ENCODE measurements around the gene ZCCHC4.

Gene ZCCHC4, protein sequence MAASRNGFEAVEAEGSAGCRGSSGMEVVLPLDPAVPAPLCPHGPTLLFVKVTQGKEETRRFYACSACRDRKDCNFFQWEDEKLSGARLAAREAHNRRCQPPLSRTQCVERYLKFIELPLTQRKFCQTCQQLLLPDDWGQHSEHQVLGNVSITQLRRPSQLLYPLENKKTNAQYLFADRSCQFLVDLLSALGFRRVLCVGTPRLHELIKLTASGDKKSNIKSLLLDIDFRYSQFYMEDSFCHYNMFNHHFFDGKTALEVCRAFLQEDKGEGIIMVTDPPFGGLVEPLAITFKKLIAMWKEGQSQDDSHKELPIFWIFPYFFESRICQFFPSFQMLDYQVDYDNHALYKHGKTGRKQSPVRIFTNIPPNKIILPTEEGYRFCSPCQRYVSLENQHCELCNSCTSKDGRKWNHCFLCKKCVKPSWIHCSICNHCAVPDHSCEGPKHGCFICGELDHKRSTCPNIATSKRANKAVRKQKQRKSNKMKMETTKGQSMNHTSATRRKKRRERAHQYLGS

DNA sequence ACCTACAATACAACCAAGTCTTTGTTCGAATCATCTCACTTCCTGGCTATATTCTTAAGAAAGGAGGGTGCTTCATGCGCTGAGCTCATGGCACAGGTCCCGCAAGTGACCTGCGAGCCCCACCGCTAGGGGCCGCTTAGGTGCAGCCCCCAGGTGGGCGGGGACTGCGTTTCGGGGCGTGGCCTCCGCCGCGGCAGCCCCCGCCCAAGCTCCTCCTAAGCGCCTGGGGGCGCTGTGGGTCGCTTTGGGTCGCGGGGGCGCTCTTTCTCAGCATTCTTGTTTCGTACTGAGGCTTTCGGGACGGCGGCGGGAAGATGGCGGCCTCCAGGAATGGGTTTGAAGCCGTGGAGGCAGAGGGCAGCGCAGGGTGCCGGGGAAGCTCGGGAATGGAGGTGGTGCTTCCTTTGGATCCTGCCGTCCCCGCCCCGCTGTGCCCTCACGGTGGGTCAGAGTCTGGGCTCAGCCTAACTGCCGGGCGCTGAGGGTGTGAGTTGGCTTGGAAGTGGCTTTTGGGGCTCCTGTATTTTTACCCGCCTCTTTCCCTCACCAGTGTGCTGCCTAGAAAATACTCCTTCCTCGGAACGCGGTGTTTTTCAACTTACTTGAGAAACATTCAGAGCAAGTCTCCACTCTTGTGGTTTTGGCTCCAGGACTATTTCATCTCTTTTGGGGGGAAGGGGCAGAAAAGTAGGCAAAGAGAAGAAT lies at the start of gene ZCCHC4:
ZCCHC4 (plus strand) TSS at position 279 of the 705 bp plus-strand sequence; CDS start at position 315, 36 bp downstream.
- TF ChIP-seq, protein P1, sequence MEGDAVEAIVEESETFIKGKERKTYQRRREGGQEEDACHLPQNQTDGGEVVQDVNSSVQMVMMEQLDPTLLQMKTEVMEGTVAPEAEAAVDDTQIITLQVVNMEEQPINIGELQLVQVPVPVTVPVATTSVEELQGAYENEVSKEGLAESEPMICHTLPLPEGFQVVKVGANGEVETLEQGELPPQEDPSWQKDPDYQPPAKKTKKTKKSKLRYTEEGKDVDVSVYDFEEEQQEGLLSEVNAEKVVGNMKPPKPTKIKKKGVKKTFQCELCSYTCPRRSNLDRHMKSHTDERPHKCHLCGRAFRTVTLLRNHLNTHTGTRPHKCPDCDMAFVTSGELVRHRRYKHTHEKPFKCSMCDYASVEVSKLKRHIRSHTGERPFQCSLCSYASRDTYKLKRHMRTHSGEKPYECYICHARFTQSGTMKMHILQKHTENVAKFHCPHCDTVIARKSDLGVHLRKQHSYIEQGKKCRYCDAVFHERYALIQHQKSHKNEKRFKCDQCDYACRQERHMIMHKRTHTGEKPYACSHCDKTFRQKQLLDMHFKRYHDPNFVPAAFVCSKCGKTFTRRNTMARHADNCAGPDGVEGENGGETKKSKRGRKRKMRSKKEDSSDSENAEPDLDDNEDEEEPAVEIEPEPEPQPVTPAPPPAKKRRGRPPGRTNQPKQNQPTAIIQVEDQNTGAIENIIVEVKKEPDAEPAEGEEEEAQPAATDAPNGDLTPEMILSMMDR (IDR thresholded peaks at IDR 0.05; ENCODE audit: poor library complexity, severe bottlenecking): peak; percentile 99
- H3K9me3 ChIP-seq (ENCODE audit: severe bottlenecking): no peaks in the 10 kb centered on the region
- no peaks in the 10 kb centered on the region for H3K27me3 ChIP-seq (ENCODE audit: insufficient read depth, poor library complexity, severe bottlenecking)
- H3K4me3 ChIP-seq (ENCODE audit: severe bottlenecking): peak within 1 kb of the TSS; percentile 79
- peak within 1 kb of the TSS; percentile 27 for H3K27ac ChIP-seq (ENCODE audit: poor library complexity, severe bottlenecking)
- ATAC-seq (ENCODE audit: low read depth) (peak; percentile 91), DNase-seq (ENCODE audit: low spot score) (peak; percentile 78)
- peaks cover 3% of the 10 kb centered on the region for H3K4me1 ChIP-seq (ENCODE audit: insufficient read depth, poor library complexity, severe bottlenecking)
- peaks cover 23% of the 10 kb centered on the region for H3K36me3 ChIP-seq (ENCODE audit: low read depth)

DNA sequence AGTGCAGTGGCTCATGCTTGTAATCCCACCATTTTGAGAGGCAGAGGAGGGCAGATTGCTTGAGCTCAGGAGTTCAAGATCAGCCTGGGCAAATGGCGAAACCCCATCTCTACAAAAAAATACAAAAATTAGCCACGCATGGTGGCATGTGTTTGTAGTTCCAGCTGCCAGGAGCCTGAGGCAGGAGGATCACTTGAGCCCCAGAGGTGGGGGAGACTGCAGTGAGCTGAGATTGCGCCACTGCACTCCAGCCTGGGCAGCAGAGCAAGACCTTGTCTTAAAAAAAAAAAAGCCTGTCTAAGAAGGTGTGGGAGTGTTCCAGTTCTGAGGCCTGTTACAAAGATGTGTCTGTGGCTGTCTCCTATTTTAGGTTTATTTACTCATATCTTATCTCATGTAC lies 40.7 kb upstream of the ZCCHC4 start:
- no peak overlapping the region for H3K27ac ChIP-seq (ENCODE audit: poor library complexity, severe bottlenecking)
- no peaks in the 10 kb centered on the region for H3K27me3 ChIP-seq (ENCODE audit: insufficient read depth, poor library complexity, severe bottlenecking)
- DNase-seq (ENCODE audit: low spot score) (no peak), ATAC-seq (ENCODE audit: low read depth) (no peak)
- no peak overlapping the region for H3K4me3 ChIP-seq (ENCODE audit: severe bottlenecking)
- TF ChIP-seq, protein P1 (IDR thresholded peaks at IDR 0.05; ENCODE audit: poor library complexity, severe bottlenecking): no peak
- H3K9me3 ChIP-seq (ENCODE audit: severe bottlenecking): no peaks in the 10 kb centered on the region
- H3K36me3 ChIP-seq (ENCODE audit: low read depth): peaks cover 47% of the 10 kb centered on the region
- no peaks in the 10 kb centered on the region for H3K4me1 ChIP-seq (ENCODE audit: insufficient read depth, poor library complexity, severe bottlenecking)

DNA sequence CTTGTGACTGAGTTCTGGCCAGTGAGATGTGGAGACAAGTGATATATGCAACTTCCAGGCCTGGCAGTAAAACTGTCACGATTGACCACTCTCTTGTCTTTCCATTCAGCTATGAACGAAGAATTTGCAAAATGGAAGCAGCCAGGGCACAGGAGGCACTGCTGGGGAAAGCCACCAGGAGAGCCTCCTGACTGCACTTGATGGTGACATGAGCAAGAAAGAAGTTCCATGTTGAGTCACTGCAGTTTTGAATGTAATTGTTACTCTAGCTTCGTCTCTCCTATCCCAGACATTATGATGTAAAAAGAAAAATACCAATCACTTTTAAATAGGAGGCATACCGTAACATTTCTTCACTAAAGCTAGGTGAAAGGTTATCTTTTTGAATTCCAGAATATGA lies 32.4 kb upstream of the ZCCHC4 start:
- no peaks in the 10 kb centered on the region for H3K27me3 ChIP-seq (ENCODE audit: insufficient read depth, poor library complexity, severe bottlenecking)
- H3K4me1 ChIP-seq (ENCODE audit: insufficient read depth, poor library complexity, severe bottlenecking): peaks cover 6% of the 10 kb centered on the region
- peaks cover 24% of the 10 kb centered on the region for H3K36me3 ChIP-seq (ENCODE audit: low read depth)
- DNase-seq (ENCODE audit: low spot score): no peak
- TF ChIP-seq, protein P1 (IDR thresholded peaks at IDR 0.05; ENCODE audit: poor library complexity, severe bottlenecking): no peak
- no peaks in the 10 kb centered on the region for H3K9me3 ChIP-seq (ENCODE audit: severe bottlenecking)
- H3K27ac ChIP-seq (ENCODE audit: poor library complexity, severe bottlenecking): no peak overlapping the region
- H3K4me3 ChIP-seq (ENCODE audit: severe bottlenecking): no peak overlapping the region
- ATAC-seq (ENCODE audit: low read depth): no peak

DNA sequence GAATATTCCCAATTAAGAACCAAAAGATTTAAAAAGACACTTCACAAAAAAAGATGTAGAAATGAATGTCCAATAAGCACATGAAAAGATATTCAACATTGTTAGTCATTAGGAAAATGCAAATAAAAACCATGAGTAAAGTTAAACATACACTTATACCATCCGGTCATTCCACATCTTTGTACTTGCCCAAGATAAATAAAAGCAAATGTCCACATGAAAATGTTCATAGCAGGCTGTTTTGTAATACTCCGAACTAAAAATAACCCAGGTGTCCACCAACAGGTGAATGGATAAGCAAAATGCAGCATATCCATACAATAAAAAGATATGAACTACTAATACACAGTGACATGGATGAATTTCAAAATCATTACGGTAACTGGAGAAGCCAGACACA lies 28.6 kb upstream of the ZCCHC4 start:
- no peaks in the 10 kb centered on the region for H3K9me3 ChIP-seq (ENCODE audit: severe bottlenecking)
- no peak overlapping the region for H3K4me3 ChIP-seq (ENCODE audit: severe bottlenecking)
- H3K27me3 ChIP-seq (ENCODE audit: insufficient read depth, poor library complexity, severe bottlenecking): no peaks in the 10 kb centered on the region
- TF ChIP-seq, protein P1 (IDR thresholded peaks at IDR 0.05; ENCODE audit: poor library complexity, severe bottlenecking): no peak
- DNase-seq (ENCODE audit: low spot score): no peak
- no peak overlapping the region for H3K27ac ChIP-seq (ENCODE audit: poor library complexity, severe bottlenecking)
- peaks cover 6% of the 10 kb centered on the region for H3K4me1 ChIP-seq (ENCODE audit: insufficient read depth, poor library complexity, severe bottlenecking)
- no peaks in the 10 kb centered on the region; the same call in 1 of the 2 replicates for H3K36me3 ChIP-seq (ENCODE audit: low read depth)
- ATAC-seq (ENCODE audit: low read depth): peak; percentile 68

Data from RWPE2 (cell line).